Skeletal muscle satellite cell (primary cell): ENCODE measurements around the gene L3MBTL4.

ENCODE experiments used
- H3K27me3 ChIP-seq: 2 replicates; pipeline ENCODE4 v1.7.0; 2013; ENCODE audit warnings: low read length; ENCODE audit not compliant: control insufficient read depth, insufficient read depth
- H3K36me3 ChIP-seq: 2 replicates; pipeline ENCODE4 v1.7.0; 2013; ENCODE audit warnings: mild to moderate bottlenecking, control low read depth, low read length; ENCODE audit not compliant: insufficient read depth
- H3K4me1 ChIP-seq: 2 replicates; pipeline ENCODE4 v1.7.0; 2013; ENCODE audit warnings: low read length; ENCODE audit not compliant: control insufficient read depth, insufficient read depth
- H3K4me2 ChIP-seq: 2 replicates; pipeline ENCODE4 v1.7.0; 2013; ENCODE audit warnings: mild to moderate bottlenecking, low read length
- H3K4me3 ChIP-seq: 2 replicates; pipeline ENCODE4 v1.7.0; 2013; ENCODE audit warnings: low read length
- H3K9ac ChIP-seq: 2 replicates; pipeline ENCODE4 v1.7.0; 2013; ENCODE audit warnings: mild to moderate bottlenecking, low read depth, low read length, moderate library complexity
- H3K9me3 ChIP-seq: replicated peaks from 2 replicates; pipeline ENCODE4 v1.7.0; 2013; ENCODE audit warnings: mild to moderate bottlenecking, control low read depth, low read length

Gene L3MBTL4

DNA sequence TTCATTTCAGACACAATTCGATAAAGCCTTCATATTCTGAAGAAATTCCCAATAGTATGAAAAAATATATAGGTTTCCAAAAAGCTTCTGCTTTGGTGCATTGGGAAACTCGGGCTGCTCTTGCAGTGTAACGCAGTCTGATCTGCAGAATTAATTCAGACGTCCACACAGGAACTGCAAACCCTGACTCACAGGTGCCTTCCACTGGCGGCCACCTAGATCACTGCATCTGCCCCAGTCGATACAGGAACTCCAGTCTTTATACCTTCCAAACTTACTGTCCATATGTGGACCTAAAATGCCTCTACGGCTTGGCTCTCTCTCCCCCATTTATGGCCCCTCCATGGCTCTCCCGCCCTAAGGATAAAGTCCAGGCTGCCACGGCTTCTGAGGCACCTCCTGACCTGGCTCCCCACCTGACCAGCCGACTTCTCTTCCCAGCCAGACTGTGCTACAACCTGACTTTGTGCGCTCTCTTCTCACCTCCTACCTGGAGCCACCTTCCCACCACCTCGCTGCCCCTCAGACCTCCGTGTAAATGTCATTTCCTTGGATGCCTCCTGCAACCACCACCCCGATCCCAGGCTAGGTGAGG, 39.7 kb downstream of the L3MBTL4 start:
- Histone ChIP-seq H3K36me3 (no peaks in the 10 kb centered on the region), H3K4me1 (no peaks in the 10 kb centered on the region), H3K4me3 (no peak overlapping the region), H3K27me3 (no peaks in the 10 kb centered on the region), H3K4me2 (no peak overlapping the region), H3K9me3 (no peaks in the 10 kb centered on the region), H3K9ac (no peak overlapping the region)

DNA sequence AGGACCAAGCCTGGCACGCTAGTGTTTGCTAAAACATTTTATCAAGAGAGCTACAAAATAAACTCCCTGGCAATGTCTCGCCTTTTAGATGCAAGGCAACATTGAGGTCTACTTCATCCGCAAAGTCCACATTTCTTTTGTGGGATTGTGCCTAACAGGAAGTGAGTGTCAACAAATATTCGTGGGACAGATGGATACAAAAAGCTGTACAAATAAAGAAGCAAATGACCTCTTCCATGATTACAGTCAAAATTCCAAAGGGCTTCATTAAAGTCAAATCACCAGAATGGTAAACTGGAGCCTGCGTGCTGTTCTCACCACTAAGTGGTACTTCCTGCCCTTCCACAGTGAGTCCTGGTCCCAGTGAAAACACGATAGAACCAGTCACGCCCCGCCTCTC, 40.4 kb downstream of the L3MBTL4 start:
- no peak overlapping the region for H3K9ac ChIP-seq

DNA sequence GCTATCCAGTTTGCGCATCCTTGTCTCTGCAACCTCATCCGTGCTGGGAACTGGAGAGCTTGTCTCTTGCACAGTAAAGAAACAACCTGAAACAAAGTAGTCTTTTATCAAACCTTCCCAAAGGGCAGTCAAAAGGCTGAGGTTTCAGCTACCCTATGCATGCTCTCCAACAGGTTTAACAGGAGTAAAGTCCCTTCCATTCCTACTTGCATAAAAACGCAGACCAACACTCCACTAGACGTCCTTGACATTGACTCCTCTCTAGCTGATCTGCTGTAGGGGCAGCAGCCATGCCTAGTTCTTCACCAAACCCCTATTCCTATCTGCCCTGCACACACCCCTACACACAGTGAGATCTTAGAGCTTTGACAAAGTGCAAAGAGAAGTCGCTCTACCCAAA, 41.5 kb downstream of the L3MBTL4 start:
- Histone ChIP-seq H3K9ac (no peak overlapping the region), H3K4me2 (no peak overlapping the region), H3K4me3 (no peak overlapping the region), H3K4me1 (no peaks in the 10 kb centered on the region), H3K27me3 (no peaks in the 10 kb centered on the region), H3K9me3 (no peaks in the 10 kb centered on the region), H3K36me3 (no peaks in the 10 kb centered on the region)

More for the DNA sequence above, 40.4 kb downstream of the L3MBTL4 start:
- Histone ChIP-seq H3K36me3 (no peaks in the 10 kb centered on the region), H3K4me3 (no peak overlapping the region), H3K4me2 (no peak overlapping the region), H3K9me3 (no peaks in the 10 kb centered on the region), H3K27me3 (no peaks in the 10 kb centered on the region), H3K4me1 (no peaks in the 10 kb centered on the region)

DNA sequence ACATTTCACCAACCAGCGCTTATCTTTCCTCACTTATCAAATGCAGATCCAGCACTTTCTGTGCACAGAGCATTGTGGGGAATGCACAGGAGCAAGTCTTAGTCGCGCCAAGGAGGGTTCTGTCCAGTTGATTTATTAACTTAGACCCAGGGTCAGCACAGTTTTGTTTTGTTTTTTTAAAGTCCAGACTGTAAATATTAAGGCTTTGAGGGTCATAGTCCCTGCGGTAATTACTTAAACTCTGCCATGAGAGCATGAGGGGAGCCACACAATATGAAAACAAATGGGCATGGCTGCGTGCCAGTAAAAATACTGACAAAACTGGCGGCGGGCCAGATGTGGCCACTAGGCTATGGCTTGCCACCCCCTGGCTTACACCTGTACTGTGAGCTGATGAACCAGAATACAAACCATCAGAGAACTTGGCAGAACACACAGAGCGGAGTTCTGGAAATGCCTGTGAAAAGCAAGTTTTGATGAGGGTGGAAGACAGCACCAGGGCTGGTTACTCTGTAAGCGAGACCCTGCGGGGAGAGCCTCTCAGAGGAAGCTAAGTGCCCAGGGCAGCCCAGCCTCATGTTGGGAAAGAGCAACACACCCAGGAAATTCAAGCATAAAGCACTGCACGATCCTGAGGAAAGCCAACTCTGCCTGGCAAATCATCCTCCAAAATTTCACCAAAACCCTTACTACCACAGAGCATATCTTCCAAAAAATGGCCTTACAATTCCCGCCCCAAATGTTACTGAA, 43.6 kb downstream of the L3MBTL4 start:
- H3K27me3 ChIP-seq, result no peaks in the 10 kb centered on the region
- H3K9ac ChIP-seq, result no peak overlapping the region

DNA sequence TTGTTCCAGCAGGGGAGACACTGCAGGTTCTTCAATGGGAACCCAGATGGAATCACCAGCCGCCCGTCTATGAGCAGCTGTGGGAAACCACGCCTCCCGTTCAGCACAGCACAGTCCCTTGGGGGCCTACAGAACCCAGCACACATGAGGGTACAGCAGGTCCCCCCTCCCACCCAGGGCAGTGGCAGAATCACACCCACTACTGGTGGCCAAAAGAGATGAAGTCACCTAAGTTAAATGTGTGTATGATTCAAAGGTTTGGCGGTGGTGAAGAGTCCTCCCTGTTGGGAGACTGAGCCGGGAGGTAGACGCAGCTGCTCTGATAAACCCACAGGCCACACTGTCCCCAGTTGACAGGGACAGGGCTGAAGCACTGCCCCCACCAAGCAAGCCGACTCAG, 44.3 kb downstream of the L3MBTL4 start:
- H3K9ac ChIP-seq, result no peak overlapping the region
- H3K4me1 ChIP-seq, result no peaks in the 10 kb centered on the region
- no peaks in the 10 kb centered on the region for H3K27me3 ChIP-seq
- H3K4me3 ChIP-seq, result no peak overlapping the region
- no peaks in the 10 kb centered on the region for H3K36me3 ChIP-seq
- no peaks in the 10 kb centered on the region for H3K9me3 ChIP-seq
- H3K4me2 ChIP-seq, result no peak overlapping the region

More for the DNA sequence above, 43.6 kb downstream of the L3MBTL4 start:
- no peaks in the 10 kb centered on the region for H3K9me3 ChIP-seq
- no peak overlapping the region for H3K4me3 ChIP-seq
- no peak overlapping the region for H3K4me2 ChIP-seq
- H3K36me3 ChIP-seq, result no peaks in the 10 kb centered on the region
- H3K4me1 ChIP-seq, result no peaks in the 10 kb centered on the region

DNA sequence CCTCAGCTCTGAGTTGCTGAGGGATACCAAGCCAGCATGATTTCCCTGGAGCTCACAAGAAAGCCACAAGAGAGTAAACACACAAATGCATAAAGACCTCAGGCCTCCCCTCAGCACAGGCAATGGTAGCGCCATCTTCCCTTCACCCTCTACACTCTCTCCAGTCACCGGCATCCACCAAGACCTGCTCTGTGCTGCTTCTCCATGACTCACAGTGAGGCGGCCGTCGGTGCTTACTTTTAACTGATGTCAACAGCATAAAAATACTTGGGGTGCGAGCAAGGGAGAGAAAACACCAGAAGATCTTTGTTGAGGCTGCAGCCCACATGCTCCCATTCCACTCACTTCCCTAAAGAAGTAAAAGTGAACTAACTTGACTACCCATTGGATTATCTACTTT, 46.7 kb downstream of the L3MBTL4 start:
- no peak overlapping the region for H3K4me2 ChIP-seq
- H3K9me3 ChIP-seq, result no peaks in the 10 kb centered on the region
- no peaks in the 10 kb centered on the region for H3K4me1 ChIP-seq
- no peak overlapping the region for H3K9ac ChIP-seq
- no peaks in the 10 kb centered on the region for H3K36me3 ChIP-seq
- H3K27me3 ChIP-seq, result no peaks in the 10 kb centered on the region
- H3K4me3 ChIP-seq, result no peak overlapping the region

DNA sequence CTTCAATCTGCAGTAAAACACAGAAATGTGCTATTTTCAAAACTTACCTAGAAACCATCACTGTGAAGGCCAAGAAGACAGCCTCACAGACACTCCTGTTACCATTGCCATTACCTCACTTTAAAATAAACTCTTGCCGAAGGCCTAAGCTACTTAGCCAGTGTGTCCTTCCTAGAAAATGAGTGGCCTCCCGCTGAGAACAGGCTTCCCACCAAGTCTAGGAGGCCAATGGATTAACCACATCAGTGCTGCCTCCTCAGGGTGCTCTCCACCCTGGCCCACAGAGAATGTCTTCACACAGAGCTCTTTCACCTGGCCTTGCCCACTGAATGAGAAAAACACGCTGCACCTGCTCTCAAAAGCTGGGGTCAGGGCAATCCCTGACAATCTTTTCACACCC, 47.5 kb downstream of the L3MBTL4 start:
- Histone ChIP-seq H3K4me3 (no peak overlapping the region), H3K9ac (no peak overlapping the region), H3K27me3 (no peaks in the 10 kb centered on the region), H3K4me1 (no peaks in the 10 kb centered on the region), H3K9me3 (no peaks in the 10 kb centered on the region), H3K36me3 (no peaks in the 10 kb centered on the region), H3K4me2 (no peak overlapping the region)

DNA sequence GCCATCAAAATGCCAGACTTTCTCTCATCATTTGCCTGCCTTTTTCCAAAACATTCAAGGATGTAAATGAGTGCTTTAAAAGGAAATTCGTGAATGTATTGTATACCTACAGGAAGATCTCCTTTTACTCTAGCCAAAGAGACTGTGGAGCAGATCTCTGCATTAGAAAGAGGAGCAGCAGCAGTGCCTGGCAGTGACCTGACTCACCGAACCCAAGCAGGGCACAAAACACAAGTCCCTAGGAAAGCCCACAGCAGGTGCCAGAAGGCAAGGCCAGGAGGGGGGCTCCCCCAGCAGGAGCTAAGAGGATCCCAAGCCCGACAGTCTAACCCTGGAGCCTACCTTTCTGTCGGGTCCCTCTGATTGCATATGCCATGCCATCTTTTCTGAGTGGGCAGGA, 47.9 kb downstream of the L3MBTL4 start:
- Histone ChIP-seq H3K4me1 (no peaks in the 10 kb centered on the region), H3K4me2 (no peak overlapping the region), H3K4me3 (no peak overlapping the region), H3K9me3 (no peaks in the 10 kb centered on the region), H3K9ac (no peak overlapping the region), H3K27me3 (no peaks in the 10 kb centered on the region), H3K36me3 (no peaks in the 10 kb centered on the region)

DNA sequence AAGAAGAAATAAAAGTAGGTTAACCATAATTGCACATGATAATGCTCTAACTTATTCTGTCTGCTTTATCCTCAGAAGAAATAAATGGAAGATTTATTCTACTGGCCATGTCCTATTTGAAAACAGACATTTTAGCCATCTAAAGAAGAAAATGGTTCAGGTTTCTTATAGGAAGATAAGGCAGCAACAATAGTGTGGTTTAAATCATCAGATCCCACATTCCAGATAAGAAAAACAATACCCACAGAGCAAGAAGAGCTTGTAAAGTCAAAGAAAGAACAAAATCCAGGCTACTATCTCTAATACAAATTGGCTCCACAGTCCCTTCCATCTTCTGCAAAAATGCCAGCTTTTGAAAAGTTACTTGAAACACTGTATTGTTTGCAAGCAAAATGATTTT, 49.3 kb downstream of the L3MBTL4 start:
- Histone ChIP-seq H3K4me3 (no peak overlapping the region), H3K9me3 (no peaks in the 10 kb centered on the region), H3K4me1 (no peaks in the 10 kb centered on the region), H3K36me3 (no peaks in the 10 kb centered on the region), H3K4me2 (no peak overlapping the region), H3K9ac (no peak overlapping the region), H3K27me3 (no peaks in the 10 kb centered on the region)

DNA sequence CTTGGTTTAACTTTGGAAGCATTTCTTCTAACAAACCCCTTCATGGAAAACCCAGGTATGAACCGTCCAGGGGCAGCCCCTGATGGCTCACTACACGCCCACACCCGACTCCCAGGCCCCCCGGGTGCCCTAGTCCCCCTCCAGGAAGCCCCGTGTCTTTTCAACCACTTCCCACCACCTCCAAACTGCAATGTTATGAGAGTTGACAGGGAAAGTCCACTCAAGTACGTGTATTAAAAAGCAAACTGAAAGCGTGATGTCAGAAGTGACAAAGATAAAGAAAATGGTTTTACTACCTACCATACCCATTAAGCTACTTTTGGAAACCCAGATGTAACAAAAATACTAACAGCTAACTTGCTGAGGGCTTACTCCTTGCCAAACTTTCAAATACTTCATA, 51.5 kb downstream of the L3MBTL4 start:
- H3K4me2 ChIP-seq, result no peak overlapping the region
- H3K4me1 ChIP-seq, result no peaks in the 10 kb centered on the region
- H3K36me3 ChIP-seq, result no peaks in the 10 kb centered on the region
- no peak overlapping the region for H3K9ac ChIP-seq
- H3K4me3 ChIP-seq, result no peak overlapping the region
- no peaks in the 10 kb centered on the region for H3K9me3 ChIP-seq
- no peaks in the 10 kb centered on the region for H3K27me3 ChIP-seq

DNA sequence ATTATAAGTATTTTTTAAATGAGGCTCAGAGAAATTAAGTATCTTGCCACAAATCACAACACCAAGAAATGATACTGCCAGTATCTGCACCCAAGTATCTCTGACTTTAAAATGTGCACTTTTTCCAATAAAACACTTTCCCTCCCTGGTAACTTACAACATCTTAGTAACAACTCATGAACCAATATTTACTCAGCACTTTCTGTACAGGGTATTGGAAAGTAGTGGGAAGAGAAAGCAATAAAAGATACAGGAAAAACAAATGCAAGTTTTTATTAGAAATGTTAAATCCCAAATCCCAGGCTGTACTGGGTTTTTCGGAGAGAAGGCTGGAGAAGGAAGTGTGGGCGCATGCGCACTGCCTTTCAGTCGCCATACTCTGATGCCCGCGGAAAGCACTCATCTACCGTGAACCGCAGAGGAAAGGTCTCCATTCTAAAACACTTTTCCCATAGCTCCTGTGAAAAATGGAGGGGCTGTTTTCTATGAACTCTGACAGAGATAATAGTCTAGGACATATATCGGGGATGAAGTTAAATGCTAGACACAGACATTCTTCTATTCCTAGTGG, 52.1 kb downstream of the L3MBTL4 start:
- Histone ChIP-seq H3K9me3 (no peaks in the 10 kb centered on the region), H3K4me1 (no peaks in the 10 kb centered on the region), H3K4me3 (no peak overlapping the region), H3K9ac (no peak overlapping the region), H3K36me3 (no peaks in the 10 kb centered on the region), H3K4me2 (no peak overlapping the region), H3K27me3 (no peaks in the 10 kb centered on the region)

DNA sequence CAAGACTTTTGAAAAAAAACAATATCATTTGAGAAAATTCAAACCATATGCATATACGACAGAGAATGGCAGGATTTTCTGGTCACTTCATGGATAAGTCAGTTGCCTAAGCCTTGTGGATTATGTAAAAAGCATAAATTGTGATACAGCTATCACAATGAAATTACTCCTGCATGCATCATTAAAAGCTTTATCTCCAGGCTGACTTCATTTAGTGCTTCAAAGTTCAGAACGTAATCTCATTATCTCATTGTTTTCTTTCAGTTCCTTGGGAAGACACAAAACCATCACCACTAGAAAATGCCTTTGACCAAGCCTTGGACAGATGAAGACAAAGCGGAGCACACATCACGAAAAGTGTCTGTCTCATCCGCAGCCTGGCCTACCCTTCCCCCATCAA, 57.0 kb downstream of the L3MBTL4 start:
- Histone ChIP-seq H3K4me1 (no peaks in the 10 kb centered on the region), H3K4me3 (no peak overlapping the region), H3K36me3 (no peaks in the 10 kb centered on the region), H3K9ac (no peak overlapping the region), H3K27me3 (no peaks in the 10 kb centered on the region), H3K9me3 (no peaks in the 10 kb centered on the region), H3K4me2 (no peak overlapping the region)
